NCI-H128 (cell line): ENCODE results near the gene PRKRIP1.
"Not testable (repeated sequence)": the region's sequence is repeated elsewhere in the genome, so short reads cannot be mapped to it uniquely, and the experiment has no call there.

Experiments
- DNase-seq: peaks from one replicate; lab custom pipeline; 2025; ENCODE audit not compliant: unreplicated experiment; lab: John Stamatoyannopoulos, UW

Gene PRKRIP1

DNA sequence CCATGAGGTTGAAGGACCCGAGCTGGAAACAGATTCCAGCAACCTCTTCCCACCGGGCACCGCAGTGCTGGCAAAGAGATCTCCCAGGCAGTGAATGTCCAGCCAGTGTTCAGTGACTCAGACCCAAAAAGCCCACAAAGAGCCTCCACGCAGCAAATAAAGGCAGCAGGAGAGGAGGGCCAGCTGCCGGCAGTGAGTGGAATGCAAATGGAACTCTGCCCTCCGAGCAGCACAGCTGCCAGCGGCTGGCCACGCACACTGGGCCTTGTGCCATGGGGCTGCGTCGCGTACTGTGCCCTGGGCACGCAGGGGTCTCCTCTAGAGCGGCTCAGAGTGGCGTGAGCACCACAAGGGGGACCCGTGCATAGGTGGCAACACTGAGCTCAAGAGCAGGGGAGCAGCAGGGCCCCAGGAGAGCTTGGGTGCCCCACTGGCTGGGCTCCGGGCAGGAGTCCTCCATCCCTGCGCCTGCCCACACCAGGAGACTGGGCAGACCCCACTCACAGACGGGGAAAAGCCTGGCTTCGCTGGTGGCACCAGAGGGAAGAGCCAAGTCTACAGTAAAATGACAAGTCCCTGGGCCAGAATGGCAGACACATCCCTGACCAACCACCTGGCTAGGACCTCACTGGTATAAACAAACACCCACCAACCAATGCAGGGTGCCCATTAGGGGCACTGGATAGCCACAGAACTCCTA, 78.7 kb downstream of the PRKRIP1 start:
- DNase-seq, result not testable (repeated sequence)
